Liver (tissue), 3 donors: Measurements from ENCODE around the gene CCDC12.

ENCODE experiments used
- CTCF ChIP-seq: fragments of 150-350 bp; IDR thresholded peaks from 2 replicates; pipeline ENCODE4 v1.5.1; 2017; ENCODE audit warnings: improper control_type of control experiment, low read depth, low read length; ENCODE audit not compliant: missing input control
- EGR1 ChIP-seq, 2 donors: IDR thresholded peaks; 2 replicates each; pipeline ENCODE4 v1.6.1; 2016 to 2018; ENCODE audit warnings: antibody characterized with exemption in 2 of 2, low read depth in 2 of 2
- JUND ChIP-seq, 2 donors: IDR thresholded peaks; 2 replicates each; pipeline ENCODE4 v1.6.1; 2016; ENCODE audit warnings: antibody characterized with exemption in 2 of 2
- MAX ChIP-seq: IDR thresholded peaks from 2 replicates; pipeline ENCODE4 v1.6.1; 2016; ENCODE audit warnings: antibody characterized with exemption
- NR2F2 ChIP-seq: IDR thresholded peaks from 2 replicates; pipeline ENCODE4 v1.6.1; 2016; ENCODE audit warnings: antibody characterized with exemption
- REST ChIP-seq: IDR thresholded peaks from 2 replicates; pipeline ENCODE4 v1.6.1; 2016; ENCODE audit warnings: antibody characterized with exemption, mild to moderate bottlenecking
- RXRA ChIP-seq, 2 donors: IDR thresholded peaks; 2 replicates each; pipeline ENCODE4 v1.6.1; 2017 to 2018; ENCODE audit warnings: antibody characterized with exemption in 2 of 2, mild to moderate bottlenecking in 1 of 2
- TAF1 ChIP-seq: conservative IDR thresholded peaks from 2 replicates; pipeline ENCODE4 v1.6.1; 2016; ENCODE audit warnings: antibody characterized with exemption, mild to moderate bottlenecking
- YY1 ChIP-seq: IDR thresholded peaks from 2 replicates; pipeline ENCODE4 v1.6.1; 2016; ENCODE audit warnings: antibody characterized with exemption, mild to moderate bottlenecking
- TF ChIP-seq, protein P1 (sequence below): IDR thresholded peaks from 2 replicates; pipeline ENCODE4 v1.6.1; 2016; ENCODE audit warnings: antibody characterized with exemption
- donor health status: healthy.
- donor health status: healthy.

DNA sequence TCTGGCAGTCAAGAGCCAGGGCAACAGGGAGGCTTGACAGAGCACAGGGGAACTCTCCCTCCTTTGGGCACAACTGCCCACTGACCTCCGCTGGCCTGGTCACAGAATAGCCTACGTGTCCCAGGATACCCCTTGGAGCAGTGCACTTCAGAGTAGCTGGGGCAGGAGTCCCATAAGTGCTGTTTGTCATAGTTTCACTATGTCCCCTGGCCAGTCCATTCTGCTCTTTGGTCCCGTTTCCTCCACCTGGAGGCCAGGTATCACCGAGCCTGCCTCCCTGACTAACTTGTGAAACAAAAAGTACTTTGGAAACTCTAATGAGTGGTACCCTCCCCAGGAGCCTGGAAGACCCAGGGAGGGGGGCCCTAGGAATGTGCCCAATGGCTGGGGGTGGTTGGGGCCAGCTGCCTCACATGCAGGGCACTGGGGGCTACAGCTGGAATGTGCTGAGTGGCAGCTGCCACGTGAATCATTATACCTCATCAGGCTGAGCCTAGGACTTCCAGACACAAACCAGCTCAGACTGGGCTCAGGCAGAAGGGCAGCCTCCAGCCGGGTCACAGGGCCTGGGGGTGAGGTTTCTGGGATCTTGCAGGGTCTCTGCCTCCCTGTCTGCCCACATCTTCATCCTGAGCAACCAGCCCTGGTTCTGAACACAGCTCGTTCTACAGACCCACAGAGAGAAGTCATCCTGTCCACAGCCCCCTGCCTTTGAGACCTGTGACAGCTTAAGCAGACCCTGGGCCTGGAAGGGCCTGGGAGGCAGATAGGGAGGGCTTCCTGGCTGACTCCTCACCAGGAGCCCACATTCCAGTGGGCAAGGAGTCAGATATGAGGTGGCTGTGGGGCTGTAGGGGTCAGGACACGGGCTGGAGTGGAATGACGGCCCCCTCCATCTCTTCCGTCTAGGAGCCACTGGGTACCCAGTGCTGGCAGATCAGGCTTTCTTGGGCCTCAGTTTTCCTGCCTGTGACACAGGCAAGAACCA is 99.9 kb downstream of the CCDC12 start:
- TF ChIP-seq CTCF (no peak), MAX (no peak), YY1 (no peak), RXRA (IDR thresholded peaks at IDR 0.05) (no peak), REST (no peak), EGR1 (IDR thresholded peaks at IDR 0.05; ENCODE audit: low read depth in 2 of 2) (no peak), TAF1 (no peak), NR2F2 (no peak), JUND (IDR thresholded peaks at IDR 0.05) (no peak)
- TF ChIP-seq, protein P1, sequence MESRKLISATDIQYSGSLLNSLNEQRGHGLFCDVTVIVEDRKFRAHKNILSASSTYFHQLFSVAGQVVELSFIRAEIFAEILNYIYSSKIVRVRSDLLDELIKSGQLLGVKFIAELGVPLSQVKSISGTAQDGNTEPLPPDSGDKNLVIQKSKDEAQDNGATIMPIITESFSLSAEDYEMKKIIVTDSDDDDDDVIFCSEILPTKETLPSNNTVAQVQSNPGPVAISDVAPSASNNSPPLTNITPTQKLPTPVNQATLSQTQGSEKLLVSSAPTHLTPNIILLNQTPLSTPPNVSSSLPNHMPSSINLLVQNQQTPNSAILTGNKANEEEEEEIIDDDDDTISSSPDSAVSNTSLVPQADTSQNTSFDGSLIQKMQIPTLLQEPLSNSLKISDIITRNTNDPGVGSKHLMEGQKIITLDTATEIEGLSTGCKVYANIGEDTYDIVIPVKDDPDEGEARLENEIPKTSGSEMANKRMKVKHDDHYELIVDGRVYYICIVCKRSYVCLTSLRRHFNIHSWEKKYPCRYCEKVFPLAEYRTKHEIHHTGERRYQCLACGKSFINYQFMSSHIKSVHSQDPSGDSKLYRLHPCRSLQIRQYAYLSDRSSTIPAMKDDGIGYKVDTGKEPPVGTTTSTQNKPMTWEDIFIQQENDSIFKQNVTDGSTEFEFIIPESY = no peak
